ENCODE data around the gene SNTG2. TPM values are rescaled to one million over a fixed set of nuclear protein-coding genes. Genes with fewer than 3 reads are reported as not detected.

SNTG2 gene
- total RNA-seq = not detected in 2 replicates

GRCh38 chr2:950080-950966 lies at the start of gene SNTG2:
SNTG2 (plus strand) TSS chr2:950849; CDS start chr2:950997, 148 bp downstream.

GRCh38 chr2:1413156-1413710 lies 462.6 kb downstream of the SNTG2 start, which contains the start of gene TPO:
TPO (plus strand) TSS chr2:1413463; CDS start chr2:1414409, 946 bp downstream.

